GM18861 (cell line): ENCODE data around the gene ACTR5.
A peak's percentile ranks its signal among the peaks of the same experiment; 100 is the strongest.

Source experiments
- ATAC-seq: cut with Tn5 transposase; IDR thresholded peaks from one replicate; pipeline ENCODE4 v1.9.1; 2021; ENCODE audit not compliant: unreplicated experiment

Gene ACTR5

DNA sequence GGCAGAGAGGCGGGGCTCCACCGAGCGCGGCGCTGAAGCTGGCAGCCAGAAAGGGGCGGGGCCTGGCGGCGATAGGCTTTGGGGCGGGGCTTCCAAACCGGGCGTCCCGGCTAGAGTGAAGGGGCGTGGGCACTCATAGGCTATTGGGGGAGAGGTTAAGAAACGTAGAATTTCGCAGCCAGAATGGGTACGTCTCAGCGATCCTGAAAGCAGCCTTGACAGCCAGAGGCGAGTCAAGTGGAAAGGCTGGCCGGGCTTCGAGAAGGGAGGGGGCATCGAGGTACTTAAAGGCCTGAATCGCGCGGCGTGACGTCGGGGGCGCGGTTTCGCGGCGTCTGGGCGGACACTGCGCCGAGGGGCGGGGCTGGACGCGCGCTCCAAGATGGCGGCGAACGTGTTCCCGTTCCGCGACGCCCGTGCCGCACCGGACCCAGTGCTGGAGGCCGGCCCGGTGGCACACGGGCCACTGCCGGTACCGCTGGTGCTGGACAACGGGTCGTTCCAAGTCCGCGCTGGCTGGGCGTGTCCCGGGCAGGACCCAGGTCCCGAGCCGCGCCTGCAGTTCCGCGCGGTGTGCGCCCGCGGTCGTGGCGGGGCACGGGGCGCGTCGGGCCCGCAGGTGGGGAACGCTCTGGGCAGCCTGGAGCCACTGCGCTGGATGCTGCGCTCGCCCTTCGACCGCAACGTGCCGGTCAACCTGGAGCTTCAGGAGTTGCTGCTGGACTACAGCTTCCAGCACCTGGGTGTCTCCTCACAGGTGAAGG lies at the start of gene ACTR5:
Gene ACTR5 (plus strand): TSS at position 364 of the 764 bp plus-strand sequence. CDS start 19 bp downstream, at position 383.
- ATAC-seq: peak; percentile 65

DNA sequence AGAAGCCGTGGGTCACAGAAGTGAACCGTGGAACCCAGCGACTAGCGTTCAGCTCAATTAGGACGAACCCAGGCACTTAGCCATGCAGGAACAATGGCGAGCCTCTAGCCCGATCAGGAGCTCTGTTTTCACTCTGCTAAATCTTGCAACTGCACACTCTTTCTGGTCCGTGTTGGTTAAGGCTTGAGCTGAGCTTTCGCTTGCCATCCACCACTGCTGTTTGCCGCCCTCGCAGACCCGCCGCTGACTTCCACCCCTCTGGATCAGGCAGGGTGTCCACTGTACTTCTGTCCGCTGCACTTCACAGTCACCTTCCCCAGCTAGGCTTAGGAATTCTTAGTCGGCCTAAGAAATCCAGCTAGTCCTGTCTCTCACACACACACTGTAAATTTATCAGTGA lies 49.7 kb upstream of the ACTR5 start:
- ATAC-seq: no peak

DNA sequence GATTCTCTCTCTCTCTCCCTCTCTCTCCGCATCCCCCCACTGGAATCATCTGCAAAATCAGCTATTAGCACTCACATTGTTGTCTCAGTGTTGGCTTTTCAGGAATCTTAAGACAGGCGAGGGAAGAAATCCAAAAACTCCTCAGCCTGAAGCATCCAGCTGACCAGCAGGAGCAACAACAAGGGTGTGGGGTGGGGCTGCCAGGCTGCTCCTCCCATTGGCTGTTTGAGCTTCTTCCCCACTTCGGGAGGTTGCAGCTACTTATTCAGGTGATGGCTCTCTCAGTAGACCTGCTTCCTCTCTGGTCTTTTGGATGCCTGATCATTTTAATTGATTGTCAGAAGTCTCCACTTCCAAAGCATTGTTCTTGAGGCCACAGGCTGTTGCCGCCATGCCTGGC lies 48.1 kb upstream of the ACTR5 start:
- no peak for ATAC-seq

DNA sequence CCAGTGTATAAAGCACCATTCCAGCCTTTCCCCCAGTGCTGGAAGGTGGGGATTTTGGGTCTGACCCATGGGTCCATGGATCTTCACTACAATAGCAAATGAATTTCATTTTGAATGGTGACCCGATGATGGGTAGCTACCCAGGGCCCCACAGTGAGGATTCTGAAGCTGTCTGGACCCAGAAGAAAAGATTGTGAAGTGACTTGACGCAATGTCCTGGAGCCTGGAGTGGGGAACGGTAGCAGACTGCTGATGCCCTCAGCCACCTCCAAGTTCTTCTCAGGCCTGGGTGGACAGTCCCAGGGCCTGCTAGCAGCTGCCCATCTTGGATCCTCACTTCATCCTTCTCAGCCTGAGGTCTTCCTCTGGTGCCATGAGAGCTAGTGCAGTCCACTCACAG lies 47.3 kb upstream of the ACTR5 start:
- no peak for ATAC-seq

DNA sequence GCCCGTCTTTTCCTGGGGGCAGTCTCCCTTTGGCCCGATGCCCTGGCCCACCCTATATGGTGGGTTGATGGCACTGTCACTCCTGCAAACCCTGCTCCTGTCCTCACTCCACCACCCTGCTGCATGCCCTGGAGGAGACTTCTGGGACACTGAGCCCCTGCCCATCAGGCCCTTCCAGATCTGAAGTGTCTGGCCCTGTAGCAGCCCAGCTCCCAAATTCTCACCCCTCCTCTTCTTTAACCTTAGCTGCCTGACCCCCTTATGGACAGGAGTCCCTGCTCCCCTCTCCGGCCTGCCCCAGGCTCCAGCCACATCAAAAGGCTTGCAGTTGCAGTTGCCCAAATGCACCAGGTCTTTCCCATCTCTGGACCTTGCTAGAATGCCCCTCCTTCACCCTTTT lies 44.7 kb upstream of the ACTR5 start:
- no peak for ATAC-seq

DNA sequence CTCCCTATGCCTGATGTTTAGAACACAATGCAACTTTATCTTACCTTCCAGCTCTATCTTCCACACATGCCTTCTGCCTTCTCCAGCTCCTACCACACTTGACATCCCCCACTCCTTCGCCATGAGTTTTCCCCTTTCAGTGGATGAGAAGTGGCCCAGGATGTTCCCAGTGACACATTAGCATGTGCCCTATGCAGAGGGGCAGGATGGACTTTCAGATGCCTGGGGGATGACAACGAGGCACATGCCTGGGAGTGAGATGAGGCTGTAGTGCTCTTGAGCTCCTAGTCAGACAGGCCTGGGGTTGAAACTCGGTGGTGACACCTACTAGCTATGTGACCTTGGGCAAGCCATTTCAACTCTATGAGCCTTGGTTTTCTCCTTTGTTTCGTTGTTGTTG lies 44.1 kb upstream of the ACTR5 start:
- ATAC-seq: no peak

DNA sequence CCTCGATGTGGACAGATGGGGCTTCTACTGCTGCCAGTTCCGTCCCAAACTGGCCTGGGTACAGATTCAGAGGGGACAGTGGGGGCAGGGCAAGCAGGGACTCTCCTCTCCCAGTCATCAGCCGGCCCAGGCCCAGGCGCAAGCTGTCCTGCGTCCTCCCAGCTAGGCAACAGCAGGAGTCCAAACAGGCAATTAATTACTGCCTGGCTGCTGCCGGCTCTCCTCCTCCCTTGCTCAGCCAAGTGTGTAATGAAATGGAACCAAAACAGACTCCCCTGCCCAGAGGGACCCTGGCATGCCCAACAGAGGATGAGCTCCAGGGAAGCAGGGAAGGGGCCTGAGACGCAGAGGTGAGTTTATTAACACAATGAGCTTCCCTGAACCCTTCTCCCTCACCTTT lies 41.8 kb upstream of the ACTR5 start:
- ATAC-seq: no peak

DNA sequence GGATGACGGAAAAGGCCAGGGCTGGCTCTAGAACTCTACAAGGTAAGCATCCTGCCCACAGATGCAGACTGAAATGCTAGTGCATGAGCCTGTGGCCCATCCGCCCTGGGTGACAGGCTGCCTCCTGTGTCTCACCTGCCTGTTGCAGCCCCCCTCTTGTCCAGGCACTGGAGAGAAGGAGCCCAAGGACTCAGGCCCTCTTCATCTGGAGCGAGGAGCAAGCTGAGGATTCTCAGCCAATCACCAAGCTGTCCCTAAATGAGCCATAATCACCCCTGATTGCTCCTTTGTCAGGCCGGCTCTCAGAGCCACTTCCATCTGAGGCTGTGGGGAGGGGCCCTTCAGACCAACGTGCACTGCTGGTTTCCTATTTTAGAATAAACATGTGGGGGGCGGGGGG lies 34.0 kb upstream of the ACTR5 start:
- no peak for ATAC-seq

DNA sequence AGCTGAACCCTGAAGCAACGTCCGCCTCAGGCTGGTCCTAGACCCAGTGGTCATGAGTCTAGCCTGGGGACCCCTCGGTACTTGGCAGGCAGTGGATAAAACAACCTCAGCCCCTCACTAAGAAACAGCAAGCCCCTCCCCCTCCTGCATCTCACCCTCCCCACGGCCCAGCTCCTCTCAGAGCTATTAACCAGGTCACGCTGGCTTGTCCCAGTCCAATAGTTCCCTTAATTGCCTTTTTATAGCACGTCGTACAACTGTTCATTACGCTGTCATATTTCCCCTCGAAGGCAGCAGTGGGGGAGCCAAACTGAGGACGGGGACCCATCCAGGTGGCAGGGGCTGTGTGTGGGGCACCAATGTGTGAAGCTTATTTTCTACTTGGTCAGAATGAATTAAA lies 32.6 kb upstream of the ACTR5 start:
- no peak for ATAC-seq

DNA sequence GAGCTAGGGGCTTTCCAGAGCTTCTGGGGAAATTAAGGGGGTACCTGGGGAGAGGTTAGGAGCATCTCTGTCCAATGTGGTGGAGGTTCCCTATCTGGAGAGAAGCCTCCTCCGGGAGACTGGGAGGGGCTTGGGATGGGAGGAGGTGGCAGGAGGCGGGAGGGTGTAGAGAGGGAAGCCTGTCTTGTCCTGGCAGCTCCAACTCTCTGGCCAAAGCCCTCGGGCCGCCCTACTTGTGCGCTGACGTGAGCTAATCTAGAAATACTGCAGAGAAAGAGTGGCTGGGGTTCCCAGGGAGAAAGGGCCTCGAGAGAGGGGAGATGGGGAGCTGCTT lies 25.6 kb upstream of the ACTR5 start:
- no peak for ATAC-seq

DNA sequence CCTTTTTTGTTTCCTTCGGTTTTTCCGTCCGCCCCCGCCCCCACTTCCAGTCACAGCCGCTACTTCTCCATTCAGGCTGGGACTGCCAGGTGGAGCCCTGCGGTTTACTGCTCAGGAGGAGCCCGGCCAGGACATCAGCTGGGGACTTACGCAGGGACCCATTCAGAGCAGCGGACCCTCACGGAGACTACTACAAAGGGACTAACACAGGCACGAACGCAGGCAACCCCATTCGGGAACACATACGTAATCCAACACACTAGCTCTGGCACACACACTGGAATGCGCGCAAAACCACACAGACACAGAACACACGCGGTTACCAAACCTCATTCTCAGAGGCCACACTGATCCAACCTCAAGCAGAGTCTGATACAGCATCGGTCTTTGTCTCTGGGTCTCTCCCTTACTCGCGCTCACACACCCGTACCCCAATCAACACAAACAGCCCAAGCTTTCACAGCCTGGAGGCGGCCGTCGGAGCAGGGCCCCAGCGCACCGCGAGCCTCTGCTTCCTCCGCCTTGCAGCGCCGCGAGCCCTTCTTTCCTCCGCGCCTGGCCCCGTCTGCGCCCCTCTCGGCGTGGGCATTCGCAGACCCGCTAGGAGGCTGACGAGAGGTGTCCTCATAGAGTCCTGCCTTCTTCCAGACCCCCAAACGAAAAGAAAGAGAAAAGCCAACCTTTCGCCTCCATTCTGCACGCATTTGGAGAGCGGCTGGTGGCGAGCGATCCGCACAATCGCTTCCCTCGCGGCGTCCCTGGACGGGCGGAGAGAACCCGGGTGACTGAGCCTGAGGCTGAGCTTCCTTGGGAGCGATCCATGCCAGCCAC lies 25.0 kb upstream of the ACTR5 start:
- ATAC-seq: no peak

DNA sequence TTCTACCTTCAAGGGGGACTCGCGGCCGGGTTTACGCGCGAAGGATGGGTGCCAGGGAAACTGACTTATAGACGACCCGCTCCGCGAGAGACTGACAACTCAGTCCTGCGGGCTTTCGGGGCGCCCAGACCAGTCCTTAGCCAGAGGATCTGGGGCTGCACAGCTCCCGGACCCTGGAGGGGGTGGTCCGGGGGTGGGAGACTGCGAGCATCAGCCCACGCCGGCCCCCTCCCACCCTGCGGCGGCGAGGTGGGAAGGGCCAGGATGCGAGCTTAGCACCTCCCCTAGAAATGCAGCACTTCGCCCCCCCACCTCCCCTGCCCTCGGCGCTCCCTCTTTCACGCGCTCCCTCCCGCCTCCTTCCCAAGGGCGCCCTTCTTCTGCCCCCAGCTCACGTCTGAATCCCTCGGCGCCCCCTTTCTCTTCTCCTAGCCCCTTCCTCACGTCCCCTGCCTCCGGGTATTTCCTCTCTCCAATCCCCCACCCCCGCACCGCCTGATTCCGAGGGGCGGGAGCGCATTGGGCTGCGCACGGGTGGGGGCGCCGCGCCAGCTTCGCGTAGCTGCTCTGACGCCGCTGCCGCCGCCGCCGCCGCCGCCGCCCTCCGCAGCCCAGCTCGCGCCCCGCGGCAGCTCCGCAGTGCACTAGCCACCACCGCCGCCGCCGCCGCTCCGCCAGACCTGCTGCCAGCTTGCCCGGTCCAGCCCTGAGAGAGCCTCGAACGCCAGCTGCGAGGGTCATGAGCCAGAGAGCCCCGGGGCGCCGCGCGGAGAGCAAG lies 24.2 kb upstream of the ACTR5 start, which contains the start of gene SLC32A1:
Gene SLC32A1 (plus strand): TSS at position 639 of the 778 bp plus-strand sequence. CDS start 239 bp downstream, outside the sequence.
- ATAC-seq: no peak

DNA sequence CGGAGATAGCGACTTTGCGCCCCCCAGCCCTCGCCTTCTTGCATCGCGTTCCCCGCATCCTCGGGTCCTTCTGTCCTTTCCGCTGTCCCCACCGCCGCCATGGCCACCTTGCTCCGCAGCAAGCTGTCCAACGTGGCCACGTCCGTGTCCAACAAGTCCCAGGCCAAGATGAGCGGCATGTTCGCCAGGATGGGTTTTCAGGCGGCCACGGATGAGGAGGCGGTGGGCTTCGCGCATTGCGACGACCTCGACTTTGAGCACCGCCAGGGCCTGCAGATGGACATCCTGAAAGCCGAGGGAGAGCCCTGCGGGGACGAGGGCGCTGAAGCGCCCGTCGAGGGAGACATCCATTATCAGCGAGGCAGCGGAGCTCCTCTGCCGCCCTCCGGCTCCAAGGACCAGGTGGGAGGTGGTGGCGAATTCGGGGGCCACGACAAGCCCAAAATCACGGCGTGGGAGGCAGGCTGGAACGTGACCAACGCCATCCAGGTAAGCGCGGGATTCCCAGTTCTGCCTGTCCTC lies 23.6 kb upstream of the ACTR5 start:
- ATAC-seq: no peak

DNA sequence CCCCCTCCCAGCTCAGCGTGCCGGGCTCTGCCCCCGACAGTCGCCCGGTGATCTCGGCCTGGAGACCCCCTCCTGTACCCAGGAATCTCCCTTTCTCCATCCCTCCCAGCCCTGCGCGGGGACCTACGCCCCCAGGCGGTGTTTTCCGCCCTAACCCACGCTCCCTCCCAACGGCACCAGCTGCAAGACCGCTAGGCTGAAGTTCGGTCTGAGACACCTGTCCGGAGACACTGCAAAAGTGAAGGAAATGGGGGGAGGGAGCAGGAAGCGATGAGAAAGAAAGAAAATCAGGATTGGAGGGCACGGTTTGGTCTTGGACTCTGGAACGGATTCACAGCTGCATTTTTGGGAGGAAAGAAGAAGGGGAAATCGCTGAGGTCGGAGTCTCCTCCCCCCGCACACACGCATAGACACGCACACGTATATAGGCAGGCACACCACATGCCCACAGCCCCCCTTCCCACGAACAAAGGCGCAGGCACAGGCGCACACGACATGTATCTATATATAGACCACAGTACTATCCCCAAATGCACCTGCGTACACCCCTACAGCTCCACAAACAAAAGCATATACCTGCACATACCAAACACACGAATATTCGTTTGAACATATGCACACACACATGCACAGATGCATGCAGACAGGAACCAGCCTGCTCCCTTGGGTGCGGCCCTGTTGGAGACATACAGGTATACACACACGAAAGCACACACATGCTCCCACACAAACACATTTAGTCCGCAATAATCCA lies 22.9 kb upstream of the ACTR5 start:
- no peak for ATAC-seq

DNA sequence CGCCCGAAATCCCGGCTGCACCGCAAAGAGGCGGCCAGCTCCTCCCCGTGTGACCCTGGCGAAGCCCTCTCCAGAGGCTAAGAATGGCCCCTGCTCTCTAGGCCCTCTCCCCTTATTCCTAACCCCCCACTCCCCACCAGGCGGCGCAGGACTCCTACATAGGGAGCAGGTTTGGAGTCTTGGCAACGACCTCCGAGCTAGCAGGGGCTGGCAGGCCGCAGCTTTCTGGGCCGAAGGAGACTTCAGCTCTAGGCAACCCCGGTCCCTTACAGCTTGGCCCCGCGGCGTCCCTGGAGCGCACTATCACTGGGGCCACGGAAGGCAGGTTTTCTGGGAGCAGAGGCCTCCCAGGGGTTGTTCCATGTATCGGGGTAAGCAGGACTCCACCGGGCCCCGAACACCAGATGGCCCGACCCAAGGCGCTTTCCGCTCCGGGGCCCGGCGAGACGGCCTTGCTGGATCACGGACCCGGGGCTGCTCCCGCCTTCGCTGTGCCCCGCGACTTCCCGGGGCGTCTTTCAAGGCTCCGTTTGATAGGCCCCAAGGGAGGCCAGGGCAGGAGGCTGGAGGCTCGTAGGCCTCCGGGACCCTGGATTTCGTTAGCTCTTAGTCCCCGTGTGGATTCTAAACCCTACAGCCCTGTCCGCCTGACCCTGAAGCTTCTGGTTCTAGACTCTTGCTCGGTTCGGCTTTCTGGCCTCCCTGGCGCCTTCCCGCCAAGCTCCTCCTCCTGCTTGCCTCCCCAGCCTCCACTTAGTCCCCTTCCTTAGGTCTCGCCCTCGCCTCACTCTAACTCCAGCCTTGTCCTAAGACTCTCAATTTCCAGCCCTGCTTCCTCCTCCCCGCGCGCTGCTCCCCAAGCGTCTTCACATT lies 22.1 kb upstream of the ACTR5 start:
- no peak for ATAC-seq

DNA sequence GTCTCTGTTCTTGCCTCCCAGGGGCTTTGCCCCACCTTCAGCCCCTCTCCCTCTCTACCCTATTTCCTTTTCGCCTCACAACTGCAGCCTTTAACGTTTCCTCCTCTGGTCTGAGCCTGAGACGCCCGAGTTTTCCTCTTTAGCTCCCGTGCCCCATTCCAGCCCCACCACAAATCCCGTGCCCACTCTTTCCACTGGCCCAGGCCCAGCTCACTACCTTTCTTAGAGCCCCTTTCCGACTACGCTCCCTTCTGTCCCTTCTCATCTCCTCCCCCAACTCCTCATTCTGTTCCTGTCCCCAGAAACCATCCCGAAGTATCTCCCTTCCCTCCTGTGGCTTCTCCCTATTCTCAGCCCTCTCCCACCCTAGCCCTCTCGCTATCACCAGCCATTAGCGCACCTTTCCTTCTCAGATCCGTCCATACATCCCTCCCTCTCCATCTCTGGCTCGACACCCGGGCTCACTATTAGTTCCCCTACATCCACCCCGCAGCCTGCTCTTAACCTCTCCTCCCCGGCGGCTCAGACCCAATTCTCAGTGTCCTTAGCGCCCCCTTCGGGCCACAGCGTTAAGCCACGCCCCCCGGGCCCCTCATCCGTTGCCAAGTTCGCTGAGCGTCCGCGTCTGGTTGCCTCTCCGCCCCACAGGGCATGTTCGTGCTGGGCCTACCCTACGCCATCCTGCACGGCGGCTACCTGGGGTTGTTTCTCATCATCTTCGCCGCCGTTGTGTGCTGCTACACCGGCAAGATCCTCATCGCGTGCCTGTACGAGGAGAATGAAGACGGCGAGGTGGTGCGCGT lies 21.3 kb upstream of the ACTR5 start:
- ATAC-seq: no peak

DNA sequence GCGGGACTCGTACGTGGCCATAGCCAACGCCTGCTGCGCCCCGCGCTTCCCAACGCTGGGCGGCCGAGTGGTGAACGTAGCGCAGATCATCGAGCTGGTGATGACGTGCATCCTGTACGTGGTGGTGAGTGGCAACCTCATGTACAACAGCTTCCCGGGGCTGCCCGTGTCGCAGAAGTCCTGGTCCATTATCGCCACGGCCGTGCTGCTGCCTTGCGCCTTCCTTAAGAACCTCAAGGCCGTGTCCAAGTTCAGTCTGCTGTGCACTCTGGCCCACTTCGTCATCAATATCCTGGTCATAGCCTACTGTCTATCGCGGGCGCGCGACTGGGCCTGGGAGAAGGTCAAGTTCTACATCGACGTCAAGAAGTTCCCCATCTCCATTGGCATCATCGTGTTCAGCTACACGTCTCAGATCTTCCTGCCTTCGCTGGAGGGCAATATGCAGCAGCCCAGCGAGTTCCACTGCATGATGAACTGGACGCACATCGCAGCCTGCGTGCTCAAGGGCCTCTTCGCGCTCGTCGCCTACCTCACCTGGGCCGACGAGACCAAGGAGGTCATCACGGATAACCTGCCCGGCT lies 20.6 kb upstream of the ACTR5 start:
- no peak for ATAC-seq

DNA sequence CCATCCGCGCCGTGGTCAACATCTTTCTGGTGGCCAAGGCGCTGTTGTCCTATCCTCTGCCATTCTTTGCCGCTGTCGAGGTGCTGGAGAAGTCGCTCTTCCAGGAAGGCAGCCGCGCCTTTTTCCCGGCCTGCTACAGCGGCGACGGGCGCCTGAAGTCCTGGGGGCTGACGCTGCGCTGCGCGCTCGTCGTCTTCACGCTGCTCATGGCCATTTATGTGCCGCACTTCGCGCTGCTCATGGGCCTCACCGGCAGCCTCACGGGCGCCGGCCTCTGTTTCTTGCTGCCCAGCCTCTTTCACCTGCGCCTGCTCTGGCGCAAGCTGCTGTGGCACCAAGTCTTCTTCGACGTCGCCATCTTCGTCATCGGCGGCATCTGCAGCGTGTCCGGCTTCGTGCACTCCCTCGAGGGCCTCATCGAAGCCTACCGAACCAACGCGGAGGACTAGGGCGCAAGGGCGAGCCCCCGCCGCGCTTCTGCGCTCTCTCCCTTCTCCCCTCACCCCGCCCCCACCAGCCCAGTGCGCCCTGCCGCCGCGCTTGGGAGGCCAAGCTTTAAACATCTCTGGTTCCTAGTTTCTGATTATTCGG lies 20.0 kb upstream of the ACTR5 start:
- ATAC-seq: no peak
